ENCODE results near the gene SLC25A26. TPM values are rescaled to one million over a fixed set of nuclear protein-coding genes. Genes with fewer than 3 reads are reported as not detected.

Gene SLC25A26
- total RNA-seq, 1 donor, result 14.0 TPM

GRCh38 chr3:66261355-66261754, 40.6 kb downstream of the SLC25A26 start:
- H3K4me3 ChIP-seq (ENCODE audit: low read depth, low read length), result no peak overlapping the region
- TF ChIP-seq CTCF (IDR thresholded peaks at IDR 0.05; ENCODE audit: insufficient read depth, low read length), result no peak
- peak; percentile 35 for DNase-seq (ENCODE audit: low read depth)

GRCh38 chr3:66265649-66266048, 44.8 kb downstream of the SLC25A26 start:
- no peak for TF ChIP-seq CTCF (IDR thresholded peaks at IDR 0.05; ENCODE audit: insufficient read depth, low read length)
- no peak overlapping the region for H3K4me3 ChIP-seq (ENCODE audit: low read depth, low read length)
- no peak for DNase-seq (ENCODE audit: low read depth)

- TF ChIP-seq CTCF (IDR thresholded peaks at IDR 0.05; ENCODE audit: insufficient read depth, low read length), result no peak
- DNase-seq (ENCODE audit: low read depth), result no peak
- H3K4me3 ChIP-seq (ENCODE audit: low read depth, low read length), result no peak overlapping the region
Measured at GRCh38 chr3:66266551-66266950, 45.8 kb downstream of the SLC25A26 start.

- H3K4me3 ChIP-seq (ENCODE audit: low read depth, low read length), result no peak overlapping the region
- no peak for DNase-seq (ENCODE audit: low read depth)
- no peak for TF ChIP-seq CTCF (IDR thresholded peaks at IDR 0.05; ENCODE audit: insufficient read depth, low read length)
Measured at GRCh38 chr3:66267031-66267430, 46.2 kb downstream of the SLC25A26 start.

GRCh38 chr3:66267906-66268305, 47.1 kb downstream of the SLC25A26 start:
- TF ChIP-seq CTCF (IDR thresholded peaks at IDR 0.05; ENCODE audit: insufficient read depth, low read length), result no peak
- DNase-seq (ENCODE audit: low read depth), result no peak
- H3K4me3 ChIP-seq (ENCODE audit: low read depth, low read length), result no peak overlapping the region

- TF ChIP-seq CTCF (IDR thresholded peaks at IDR 0.05; ENCODE audit: insufficient read depth, low read length), result no peak
- no peak for DNase-seq (ENCODE audit: low read depth)
- H3K4me3 ChIP-seq (ENCODE audit: low read depth, low read length), result no peak overlapping the region
Measured at GRCh38 chr3:66268864-66269263, 48.1 kb downstream of the SLC25A26 start.

- H3K4me3 ChIP-seq (ENCODE audit: low read depth, low read length), result no peak overlapping the region
Measured at GRCh38 chr3:66269411-66269810, 48.6 kb downstream of the SLC25A26 start.

More at GRCh38 chr3:66269411-66269810, 48.6 kb downstream of the SLC25A26 start:
- no peak for TF ChIP-seq CTCF (IDR thresholded peaks at IDR 0.05; ENCODE audit: insufficient read depth, low read length)
- no peak for DNase-seq (ENCODE audit: low read depth)
